GM12801 (cell line): ENCODE measurements around the gene PYROXD2.

Experiments
- TF ChIP-seq, protein P1 (sequence below): IDR thresholded peaks from one replicate; pipeline ENCODE4 v1.5.1; 2011; ENCODE audit warnings: control low read depth; ENCODE audit not compliant: insufficient read length; ENCODE audit errors: extremely low read depth

PYROXD2 gene

DNA sequence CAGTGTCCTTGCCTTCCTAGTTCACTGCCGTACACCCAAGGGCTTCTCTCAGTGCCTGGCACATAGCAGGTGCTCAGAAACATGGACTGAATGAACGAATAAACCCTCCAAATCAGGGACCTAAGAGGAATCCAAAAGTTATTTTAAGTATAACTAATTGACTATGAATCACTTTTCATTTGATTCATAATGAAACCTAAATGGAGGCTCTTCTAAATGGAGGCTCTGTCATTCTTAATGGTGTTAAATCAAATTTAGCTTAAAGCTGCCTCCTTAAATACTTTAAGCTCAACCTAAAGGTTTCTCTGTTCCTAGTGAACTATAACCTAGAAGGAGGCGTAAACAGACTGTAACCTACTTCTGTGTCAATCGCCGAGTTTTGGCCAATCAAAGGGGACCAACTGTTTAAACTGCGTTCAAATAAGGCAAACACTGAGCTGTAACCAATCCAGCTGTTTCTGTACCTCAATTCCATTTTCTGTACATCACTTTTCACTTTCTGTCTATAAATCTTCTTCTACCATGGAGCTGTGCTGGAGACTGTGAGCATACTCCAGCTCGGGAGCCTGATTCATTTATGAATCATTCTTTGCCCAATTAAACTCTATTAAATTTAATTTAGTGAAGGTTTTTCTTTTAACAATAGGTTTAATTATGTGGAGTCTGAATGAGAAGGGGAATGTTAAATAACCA lies 11.0 kb downstream of the PYROXD2 start:
- TF ChIP-seq, protein P1, sequence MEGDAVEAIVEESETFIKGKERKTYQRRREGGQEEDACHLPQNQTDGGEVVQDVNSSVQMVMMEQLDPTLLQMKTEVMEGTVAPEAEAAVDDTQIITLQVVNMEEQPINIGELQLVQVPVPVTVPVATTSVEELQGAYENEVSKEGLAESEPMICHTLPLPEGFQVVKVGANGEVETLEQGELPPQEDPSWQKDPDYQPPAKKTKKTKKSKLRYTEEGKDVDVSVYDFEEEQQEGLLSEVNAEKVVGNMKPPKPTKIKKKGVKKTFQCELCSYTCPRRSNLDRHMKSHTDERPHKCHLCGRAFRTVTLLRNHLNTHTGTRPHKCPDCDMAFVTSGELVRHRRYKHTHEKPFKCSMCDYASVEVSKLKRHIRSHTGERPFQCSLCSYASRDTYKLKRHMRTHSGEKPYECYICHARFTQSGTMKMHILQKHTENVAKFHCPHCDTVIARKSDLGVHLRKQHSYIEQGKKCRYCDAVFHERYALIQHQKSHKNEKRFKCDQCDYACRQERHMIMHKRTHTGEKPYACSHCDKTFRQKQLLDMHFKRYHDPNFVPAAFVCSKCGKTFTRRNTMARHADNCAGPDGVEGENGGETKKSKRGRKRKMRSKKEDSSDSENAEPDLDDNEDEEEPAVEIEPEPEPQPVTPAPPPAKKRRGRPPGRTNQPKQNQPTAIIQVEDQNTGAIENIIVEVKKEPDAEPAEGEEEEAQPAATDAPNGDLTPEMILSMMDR: no peak

DNA sequence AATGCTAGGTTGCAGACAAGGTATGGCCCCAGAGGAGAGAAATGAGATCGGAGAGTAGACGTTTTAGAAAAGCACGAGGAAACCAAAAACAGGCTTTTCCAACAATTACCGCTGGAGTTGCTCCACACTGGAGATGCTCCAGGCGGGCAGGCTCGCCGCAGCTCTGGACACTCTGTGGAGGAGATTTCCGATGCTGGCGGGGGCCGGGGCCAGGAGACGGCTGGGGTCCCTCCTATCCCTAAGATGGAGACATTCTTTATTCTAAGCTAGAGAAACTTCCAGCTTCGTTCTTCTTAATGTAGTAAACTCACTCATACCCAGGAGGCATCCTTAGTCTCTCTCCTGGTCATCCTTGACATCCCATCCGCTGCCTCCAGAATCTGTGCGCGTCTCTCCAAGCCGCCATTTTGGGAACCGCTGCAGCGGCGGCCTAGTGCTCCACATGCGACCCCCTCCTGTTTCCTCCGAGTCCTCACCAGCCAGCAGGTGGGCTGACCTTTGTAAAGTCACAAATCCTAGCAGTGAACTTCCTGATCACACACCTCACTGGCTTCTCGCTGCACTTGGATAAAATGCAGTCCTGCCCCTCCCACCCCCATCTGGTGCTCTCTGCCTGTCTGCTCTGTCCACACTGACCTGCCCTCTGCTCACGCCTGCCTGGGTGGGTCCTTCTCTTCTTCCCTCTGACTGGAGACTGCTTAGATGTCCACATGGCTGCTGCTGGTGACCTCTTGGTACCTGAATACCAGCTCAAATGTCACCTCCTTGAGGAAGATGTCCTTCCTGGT lies 11.9 kb downstream of the PYROXD2 start:
- TF ChIP-seq, protein P1: no peak

DNA sequence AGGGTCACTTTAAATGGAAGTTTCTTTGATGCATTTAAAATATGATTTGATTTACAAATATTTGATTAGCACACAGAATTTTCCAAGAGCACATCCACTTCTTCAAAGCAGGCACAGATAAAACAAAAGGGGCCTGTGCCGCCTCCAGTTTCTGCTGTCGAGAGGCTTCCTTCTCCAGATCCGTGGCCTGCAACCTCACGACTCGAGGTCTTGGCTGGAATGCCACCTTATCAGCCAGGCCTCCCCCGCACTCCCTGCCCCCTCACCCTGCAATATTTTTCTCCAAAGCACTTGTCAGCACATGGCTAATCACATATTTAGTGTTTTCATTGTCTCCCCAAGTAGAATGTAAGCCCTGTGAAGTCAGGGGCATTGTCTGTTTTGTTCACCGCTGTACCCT lies 12.5 kb downstream of the PYROXD2 start:
- TF ChIP-seq, protein P1: no peak

DNA sequence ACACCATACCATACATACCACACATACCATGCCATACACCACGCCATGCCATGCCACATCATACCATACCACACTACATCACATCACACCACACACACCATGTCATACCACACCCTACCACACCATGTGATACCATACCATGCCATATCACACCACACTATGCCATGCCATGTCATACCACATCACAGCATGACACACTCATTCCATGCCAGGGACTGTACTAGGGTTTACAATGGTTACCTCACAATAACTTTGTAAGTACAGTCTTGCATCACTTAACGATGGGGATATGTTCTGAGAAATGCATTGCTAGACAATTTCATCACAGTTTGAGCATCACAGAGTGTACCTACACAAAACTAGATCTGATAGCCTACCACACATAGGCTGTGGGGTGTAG lies 14.5 kb downstream of the PYROXD2 start:
- TF ChIP-seq, protein P1: no peak

DNA sequence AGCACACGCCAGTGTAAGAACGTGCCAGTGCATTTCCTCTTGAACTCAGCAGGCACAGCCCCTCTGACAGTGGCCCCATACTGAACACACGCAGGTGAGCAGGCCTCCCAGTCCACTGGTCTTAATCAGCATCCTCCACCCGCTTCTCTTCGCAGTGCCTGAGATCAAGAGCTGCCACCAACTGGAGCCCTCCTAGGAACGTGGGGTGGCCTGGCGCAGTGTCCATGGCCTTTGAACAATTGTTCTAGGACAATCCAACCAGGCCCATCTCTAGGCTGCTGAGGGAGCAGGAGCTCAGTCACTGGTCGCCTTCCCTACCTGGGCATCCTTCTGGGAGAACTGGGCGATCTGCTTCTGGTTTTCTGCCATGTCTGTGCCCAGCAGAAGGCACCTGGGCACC lies 15.2 kb downstream of the PYROXD2 start:
- TF ChIP-seq, protein P1: no peak

DNA sequence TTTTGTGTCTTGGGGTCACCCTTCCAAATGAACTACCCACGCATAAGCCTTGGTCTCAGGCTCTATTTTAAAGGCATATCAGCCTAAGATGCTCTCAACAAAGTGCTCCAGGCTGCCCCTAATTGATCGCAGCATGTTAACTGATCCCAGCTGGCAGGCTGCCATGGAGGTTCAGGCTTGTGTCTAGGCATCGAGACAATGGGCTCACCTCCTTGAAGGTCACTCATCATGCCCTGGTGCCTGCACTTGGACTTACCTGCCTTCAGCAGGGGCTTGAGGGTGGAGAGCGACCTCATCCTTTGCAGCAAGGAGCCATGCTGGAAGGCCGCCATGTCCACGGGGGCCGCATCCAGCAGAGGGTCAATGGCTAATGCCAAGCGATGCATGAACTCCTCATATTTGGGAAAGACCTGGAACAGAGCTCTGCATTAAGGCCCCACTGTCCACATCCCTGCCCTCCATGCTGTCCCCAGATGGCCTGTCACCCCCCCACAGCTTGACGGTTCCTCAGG lies 17.8 kb downstream of the PYROXD2 start:
- TF ChIP-seq, protein P1: no peak
